Pons (tissue), 1 donor: ENCODE measurements around the gene CDC25B.

Source experiments
- DNase-seq: peaks from one replicate; pipeline ENCODE4 v3.0.0-alpha.2; 2016; ENCODE audit warnings: low spot score

The CDC25B gene

DNA sequence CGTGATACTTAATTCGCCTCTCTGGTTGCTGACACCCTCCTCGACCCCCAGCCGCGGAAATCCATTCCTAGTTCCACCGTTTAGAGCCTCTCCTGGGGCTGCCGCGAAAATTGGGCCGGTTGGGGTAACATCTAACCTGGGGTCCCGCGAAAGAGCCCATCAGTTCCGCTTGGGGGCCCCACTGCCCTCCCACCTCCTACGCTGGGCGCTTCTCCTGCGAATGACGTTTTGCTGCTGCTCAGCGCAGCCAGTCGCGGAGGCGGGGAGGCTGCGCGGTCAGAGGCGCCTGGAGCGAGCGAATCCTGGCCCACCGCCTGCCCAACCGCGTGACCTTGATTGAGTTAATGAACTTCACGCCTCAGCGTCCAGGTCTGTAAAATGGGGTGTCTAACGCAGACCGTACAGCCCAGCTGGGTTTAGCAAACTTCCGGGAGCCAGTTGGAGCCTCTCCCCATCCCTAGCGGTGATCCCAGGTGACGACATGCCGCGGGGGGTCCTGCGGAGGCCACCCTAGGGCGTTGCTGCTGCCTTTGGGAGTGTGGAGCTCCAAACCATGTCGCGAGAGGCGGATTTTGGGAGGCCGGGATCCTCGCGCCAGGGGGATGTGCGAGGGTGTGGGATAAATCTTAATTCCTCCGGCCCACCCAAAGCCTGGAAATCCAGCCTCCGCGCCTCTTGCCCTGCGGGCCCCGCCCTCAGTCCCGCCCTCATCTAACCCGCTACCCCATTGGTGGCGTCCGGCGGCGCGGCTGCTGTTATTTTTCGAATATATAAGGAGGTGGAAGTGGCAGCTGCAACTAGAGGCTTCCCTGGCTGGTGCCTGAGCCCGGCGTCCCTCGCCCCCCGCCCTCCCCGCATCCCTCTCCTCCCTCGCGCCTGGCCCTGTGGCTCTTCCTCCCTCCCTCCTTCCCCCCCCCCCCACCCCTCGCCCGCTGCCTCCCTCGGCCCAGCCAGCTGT is at the start of gene CDC25B:
Gene CDC25B, plus strand, starts transcription at position 800 of the 958 bp plus-strand sequence. CDS start 222 bp downstream, outside the sequence.
- peak; percentile 93 for DNase-seq

DNA sequence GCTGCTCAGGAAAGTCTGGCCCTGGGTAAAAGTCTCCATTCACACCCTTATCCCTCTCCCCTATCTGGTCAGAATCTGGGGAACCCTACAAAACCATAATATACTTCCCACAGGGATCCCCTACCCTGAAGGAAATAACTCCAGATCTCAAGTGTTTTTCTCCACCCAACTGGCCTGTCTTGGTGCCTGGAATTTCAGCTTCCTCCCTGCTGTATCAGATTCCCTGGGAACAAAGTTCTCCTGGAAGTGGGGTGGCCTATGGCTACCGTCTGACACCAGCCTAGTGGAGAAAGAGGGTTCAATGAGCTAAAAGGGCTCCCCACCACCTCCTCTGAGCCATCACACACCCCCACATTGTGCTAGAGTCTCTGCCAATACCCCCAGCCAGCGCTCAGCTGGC is 48.6 kb upstream of the CDC25B start:
- no peak for DNase-seq

DNA sequence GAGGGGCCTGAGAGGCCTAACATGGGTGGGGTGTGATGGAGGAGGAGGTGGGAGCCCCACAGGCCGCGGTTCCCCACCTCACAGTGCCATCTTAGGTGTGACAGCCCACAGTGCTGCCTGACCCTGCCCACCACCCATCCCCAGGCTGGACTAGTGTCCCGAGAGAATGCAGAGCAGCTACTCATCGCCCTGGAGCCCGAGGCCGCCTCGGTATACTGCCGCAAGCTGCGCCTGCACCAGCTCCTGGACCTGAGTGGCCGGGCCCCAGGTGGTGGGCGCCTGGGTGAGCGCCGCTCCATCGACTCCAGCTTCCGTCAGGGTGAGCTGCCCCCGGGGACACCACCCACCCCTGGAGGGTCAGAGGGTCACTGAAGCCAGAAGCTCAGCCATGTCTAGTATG is 48.0 kb upstream of the CDC25B start:
- no peak for DNase-seq

DNA sequence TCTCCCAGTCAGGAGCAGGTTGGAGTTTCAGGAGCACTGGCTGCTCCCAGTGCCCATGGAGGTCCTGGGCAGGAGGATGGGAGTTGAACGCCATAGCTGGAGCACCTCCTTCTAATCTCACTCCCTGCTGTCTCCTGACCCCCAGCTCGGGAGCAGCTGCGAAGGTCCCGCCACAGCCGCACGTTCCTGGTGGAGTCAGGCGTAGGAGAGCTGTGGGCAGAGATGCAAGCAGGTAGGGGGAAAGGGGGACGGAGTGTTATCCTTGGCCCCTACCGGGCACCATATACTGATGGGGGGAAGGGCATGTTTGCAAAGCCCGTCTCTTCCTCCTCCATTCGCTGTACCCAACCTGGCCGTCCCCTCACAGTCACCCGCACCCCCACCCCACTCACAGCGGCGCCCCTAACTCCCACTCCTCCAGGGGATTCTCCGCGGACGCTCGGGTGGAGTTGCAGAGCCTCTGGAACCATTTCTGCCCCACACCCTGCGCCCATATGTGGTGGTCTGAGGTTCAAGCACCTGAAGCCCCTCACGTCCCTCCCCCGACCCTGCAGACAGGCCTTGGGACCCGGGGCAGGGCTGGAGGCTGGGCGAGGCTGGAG is 46.9 kb upstream of the CDC25B start:
- DNase-seq: no peak

DNA sequence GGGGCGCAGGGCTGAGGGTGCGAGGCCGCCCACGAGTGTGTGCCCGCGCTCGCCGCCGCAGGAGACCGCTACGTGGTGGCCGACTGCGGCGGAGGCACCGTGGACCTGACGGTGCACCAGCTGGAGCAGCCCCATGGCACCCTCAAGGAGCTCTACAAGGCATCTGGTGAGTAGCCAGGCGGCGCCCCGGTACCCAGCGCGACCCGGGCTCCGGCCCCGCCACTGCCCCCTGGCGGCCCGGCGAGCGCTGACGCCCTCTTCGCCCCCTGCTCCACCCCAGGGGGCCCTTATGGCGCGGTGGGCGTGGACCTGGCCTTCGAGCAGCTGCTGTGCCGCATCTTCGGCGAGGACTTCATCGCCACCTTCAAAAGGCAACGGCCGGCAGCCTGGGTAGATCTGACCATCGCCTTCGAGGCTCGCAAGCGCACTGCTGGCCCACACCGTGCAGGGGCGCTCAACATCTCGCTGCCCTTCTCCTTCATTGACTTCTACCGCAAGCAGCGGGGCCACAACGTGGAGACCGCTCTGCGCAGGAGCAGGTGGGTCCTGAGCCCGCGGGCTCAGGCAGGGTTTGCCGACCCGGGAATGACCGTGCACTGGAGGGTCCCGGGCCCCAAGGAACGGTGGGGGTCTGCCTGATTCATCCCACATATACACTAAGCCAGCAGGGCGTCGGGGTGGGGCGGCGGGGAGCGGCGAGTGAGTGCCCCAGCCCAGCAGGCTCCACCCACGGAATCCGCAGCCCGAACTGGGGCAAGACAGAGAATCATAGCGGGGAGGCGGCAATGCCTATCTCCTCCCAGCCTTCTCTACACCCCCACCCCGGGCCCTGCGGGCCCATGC is 46.2 kb upstream of the CDC25B start:
- DNase-seq: no peak

DNA sequence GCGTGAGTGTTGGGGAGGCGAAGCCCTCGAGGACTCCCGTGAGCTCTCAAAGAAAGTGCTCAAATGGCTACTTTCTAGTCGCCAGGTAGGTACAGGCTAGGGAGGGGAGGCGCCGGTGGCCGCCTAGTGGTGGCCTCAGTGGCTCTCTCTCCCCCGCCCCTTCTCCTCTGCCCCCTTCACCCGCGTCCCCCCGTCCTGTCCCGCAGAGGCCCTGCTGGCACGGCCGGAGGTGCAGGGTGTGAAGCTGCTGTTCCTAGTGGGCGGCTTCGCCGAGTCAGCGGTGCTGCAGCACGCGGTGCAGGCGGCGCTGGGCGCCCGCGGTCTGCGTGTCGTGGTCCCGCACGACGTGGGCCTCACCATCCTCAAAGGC is 44.8 kb upstream of the CDC25B start:
- no peak for DNase-seq

DNA sequence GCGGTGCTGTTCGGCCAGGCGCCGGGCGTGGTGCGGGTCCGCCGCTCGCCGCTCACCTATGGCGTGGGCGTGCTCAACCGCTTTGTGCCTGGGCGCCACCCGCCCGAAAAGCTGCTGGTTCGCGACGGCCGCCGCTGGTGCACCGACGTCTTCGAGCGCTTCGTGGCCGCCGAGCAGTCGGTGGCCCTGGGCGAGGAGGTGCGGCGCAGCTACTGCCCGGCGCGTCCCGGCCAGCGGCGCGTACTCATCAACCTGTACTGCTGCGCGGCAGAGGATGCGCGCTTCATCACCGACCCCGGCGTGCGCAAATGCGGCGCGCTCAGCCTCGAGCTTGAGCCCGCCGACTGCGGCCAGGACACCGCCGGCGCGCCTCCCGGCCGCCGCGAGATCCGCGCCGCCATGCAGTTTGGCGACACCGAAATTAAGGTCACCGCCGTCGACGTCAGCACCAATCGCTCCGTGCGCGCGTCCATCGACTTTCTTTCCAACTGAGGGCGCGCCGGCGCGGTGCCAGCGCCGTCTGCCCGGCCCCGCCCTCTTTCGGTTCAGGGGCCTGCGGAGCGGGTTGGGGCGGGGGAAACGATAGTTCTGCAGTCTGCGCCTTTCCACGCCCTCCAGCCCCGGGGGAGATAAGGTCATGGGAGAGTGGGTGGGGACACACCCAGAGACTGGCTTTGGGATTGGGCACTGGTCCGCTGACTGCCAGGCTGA is 44.3 kb upstream of the CDC25B start:
- DNase-seq: peak; percentile 27

DNA sequence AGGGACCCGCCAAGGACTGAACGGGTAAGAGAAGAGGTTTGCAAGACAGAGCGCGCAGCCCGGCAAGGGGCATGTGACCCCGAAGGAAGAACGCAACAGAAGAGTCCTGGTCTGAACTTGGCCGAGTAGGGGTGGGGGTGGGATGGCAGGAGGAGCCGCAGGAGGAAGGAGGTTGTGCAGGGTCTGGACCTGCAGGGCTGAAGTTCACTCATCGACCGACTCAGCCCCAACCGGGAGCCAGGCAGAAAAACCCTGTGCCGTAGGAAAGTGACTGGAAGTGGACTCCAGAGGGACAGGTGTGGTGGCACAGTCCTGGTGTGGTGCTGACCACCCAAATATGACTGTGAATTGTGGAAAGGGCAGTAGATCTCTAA is 43.7 kb upstream of the CDC25B start:
- no peak for DNase-seq

DNA sequence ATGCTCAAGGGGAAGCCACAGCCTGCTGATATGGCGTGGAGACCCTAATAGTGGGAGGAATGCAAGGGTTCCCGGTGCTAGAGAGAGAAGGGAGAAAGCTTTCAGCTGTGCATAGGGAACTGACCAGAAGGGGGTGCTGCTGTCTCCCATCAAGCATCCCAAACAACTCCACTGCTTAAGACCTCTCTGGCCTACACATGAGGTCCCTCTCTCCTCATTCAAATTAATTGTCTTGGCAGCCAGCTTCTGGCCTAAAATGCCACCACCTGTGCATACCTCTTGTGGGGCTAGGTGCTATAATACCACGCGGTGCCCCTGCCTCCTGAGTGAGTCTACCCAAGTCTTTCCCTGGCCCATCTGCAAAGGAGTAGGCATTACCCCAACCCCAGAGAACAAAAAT is 43.0 kb upstream of the CDC25B start:
- DNase-seq: peak; percentile 73

DNA sequence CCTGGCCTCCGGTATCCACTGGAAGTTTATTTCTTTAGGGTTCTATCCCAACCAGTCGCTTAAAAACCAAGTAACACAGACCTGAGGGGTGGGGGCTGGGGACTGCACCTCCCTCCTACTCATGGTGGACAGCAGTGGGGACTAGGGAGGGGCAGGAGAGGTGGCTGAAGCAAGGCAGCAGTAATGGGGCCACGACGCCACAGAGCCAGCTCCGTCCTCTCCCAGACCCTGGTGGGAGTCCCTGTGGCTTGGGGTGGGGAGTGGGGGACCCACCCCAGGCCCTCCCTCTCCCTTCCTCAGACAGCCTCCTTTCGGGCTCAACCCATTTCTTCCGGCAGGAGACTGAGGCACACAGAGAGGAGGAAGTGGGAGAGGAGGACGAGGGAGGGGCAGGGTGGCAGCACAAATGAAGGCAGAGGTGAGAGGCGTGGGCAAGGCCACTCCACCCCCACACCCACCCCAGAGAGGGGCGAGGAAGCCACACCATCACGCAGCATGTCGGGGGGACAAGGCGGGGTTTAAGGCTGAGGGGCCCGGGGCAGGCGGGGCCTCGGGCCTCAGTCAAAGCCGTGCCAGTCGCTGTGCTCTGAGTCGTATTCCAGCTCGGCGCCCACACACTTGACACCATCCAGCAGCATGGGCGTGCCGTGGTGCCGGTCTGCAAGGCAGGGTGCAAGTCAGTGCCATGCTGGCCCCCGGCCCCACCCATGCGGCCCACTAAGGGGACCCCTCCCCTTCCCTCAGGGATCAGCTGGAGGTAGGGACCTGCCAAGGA is 42.4 kb upstream of the CDC25B start:
- no peak for DNase-seq

DNA sequence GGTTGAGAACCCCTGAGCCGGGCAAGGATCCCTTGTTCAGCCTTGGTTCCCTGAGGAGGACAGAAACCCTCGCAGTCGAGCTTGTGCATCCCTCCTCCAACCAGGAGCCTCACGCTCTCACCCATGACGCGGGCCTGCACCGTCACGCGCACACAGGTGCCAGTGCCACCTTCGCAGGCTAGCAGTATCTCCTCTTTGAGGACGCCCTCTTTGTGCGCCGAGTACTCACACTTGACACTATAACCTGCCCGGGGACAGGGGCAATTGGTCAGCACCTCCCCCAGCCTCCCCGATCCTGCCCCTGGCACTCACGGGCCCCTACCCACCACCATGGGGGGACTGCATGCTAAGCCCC is 41.9 kb upstream of the CDC25B start:
- DNase-seq: no peak

DNA sequence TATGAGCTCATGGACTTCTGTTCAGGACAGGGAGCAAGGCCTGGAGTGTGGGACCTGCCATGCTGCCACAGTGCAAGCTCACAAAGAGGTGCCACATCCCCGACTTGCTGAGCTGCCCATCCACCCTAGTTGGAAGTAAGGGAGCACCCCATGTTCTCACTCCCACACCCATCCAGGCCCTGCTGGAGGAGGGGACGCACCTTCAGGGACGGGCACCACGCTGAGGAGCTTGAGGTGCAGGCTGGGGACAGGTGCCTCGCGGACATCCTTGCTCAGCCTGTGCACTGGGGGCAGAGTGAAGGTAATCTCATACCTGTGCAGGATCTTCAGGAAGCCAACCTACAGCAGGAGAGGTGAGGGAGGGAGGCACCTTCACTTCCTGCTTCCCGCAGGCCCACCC is 40.8 kb upstream of the CDC25B start:
- no peak for DNase-seq

DNA sequence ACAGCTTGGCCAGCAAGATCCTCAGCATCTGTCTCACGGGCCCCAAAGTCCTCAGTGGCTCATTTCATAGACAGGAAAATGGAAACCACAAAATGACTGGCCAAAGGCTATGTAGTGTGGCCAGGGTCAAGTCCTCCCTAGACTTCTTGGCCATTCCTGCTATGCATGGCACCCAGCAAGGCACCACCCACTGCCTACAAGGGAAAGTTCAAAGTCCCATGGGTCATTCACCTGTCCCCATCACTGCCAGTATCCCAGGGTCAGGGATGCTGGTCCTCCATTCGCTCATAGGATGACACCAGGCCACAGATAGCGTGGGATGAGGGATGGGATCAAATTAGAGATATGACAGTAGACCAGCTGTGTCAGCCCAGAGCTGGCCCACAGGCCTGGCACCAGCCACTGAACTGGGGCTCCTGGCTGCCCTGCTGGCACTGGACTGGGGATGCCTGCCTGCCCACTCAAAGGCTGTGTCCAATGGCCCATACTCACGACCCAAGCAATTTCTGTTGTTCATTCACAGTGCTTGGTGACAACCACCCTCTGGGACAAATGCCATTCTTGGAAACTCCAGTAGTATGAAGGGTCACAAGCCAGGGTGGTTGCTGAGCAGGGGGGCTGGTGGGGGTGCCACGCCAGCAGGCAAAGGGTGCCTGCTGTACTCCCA is 40.2 kb upstream of the CDC25B start:
- DNase-seq: no peak

DNA sequence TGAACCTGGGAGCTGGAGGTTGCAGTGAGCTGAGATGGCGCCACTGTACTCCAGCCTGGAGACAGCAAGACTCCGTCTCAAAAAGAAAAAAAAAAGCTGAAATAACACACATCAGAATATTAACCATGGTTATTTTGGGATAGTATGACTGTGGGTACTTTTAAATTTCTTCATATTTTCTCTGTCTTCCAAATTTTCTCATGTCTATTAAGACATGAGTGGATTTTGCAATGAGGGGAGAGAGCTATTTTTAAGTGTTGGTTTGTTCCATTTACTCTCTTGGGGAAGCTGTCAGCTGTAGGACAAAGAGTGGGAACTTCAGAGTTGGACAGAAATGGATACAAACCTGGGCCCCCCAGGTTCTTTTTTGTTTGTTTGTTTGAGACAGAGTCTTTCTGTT is 38.8 kb upstream of the CDC25B start:
- DNase-seq: no peak

DNA sequence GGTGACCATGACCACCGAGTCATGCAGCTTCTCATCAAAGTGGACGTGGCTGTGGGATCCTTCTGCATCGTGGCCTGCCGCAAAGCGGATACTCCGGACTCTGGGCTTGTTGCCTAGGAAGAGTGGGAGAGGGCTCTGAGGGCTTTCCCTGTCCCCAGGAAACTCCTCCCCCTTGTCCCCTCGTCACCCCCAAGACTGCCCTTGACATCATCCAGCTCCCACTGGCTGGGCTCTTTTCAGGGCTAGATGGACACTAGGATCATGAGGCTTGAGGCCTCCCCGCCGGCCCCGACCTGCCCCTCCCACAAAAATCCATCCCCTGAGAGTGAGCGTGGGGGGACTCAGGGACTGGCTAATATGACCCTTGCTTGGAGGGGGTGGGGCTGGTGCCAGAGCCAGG is 37.5 kb upstream of the CDC25B start:
- no peak for DNase-seq

DNA sequence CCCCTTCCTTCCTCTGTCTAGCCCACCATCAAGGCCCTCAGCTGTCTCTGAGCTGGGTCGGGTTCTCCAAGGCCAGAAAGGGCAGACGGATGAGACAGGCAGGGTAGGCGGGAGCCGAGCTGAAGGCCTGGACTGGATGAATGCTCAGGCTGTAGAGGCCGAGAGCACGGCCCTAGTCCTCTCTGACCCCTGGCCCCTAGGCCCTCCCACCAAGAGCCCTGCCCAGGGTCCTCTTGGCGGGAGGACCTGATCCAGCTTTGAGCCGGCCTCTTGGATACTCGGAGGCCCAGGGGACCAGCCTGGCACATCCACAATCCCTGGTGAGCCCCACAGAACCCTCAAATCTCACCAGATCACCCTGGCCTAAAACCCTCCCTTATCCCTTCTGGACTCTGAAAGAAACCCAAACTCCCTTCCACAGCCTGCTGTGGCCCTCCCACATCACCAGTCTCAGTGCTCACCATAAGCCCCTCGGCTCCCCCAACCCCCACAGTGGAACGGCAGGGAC is 36.7 kb upstream of the CDC25B start:
- DNase-seq: no peak

DNA sequence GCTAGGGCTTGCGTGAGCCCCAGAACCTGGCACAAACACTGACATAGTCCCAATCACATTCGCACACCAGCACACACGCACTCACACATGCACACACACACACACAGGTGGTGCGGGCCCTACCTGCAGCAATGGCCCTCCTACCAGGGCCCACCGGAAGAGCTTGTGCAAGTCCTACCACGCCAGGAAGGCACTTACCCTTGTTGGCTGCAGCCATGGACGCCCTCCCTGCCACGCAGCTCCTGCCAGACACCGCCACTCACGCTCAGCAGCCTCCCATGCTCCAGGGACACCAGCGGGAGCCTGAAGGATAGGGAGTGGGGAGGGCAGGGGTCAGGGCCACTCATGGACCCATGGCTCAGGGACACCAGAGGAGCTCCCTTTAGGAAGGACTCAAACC is 36.2 kb upstream of the CDC25B start:
- DNase-seq: no peak

DNA sequence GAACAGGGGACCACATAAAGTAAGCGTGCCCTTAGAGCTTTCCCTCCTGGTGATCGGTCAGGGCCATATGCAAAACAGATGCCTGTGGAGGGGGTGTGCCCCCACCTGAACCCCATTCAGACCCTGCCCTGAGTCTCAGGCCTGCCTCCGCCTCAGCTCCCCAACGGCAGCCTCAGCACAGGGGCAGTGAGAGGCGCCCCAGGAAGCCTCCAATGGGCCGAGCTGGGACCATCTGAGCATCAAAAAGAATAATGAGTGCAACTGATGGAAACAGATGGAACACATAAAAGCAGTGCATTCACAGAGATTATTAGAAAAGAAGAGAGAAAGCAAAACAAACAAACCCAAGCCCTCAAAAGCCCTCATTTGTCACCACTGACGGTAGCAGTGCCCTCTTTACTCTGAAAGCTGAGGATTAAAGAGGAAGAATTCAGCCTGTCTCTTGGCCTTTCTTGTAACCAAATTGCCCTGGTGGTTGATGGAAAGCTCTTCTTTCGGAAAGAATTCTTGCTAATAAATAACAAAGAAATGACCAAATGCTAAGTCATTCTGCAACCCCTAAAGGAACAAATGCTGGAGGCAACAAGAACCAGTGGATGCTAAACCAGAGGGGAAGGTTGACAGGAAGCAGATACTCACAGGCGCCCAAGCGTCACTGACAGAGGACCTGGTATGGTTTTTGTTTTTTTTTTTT is 35.3 kb upstream of the CDC25B start:
- no peak for DNase-seq

DNA sequence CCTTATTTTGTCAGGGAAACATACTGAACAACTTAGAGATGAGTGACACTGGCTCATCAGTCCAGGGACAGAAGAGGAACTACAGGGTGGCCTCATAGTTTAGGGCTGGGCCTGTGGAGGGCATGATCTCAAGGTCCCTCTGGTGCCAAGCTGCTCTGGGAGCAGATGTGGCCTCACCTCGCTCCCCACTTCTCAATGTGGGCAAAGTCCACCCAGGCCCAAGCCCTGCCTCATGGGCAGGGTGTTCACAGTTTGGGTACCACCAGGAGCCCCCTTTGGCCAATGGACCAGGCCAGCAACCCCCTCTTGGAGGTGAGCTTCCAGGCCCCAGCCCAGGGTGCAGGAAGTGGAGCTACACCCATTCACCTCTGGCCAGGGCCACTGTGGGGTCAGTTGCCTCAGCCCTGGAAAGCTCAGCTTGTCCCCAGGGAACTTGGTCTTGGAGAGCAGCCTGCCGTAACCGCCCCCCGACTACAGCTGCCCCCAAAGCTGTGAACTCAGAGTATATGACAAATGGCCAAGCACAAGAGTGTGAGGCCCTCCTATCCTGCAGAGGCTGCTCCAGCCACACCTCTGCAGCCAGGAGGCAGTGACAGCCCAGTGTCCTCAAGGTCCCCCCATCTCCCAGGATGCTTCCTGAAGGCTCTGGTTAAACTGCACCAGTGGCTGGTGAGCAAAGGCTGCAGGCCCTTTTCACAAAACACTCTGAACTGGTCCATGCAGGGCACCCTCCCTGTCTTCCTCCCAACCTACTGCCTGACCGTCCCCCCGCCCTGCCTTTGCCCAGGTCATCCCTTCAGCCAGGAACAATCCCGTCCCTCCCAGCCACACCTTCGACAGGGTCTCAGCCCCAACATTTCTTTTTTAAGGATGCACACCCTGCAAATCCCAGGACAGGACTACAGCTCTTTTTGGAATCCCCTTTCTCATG is 32.2 kb upstream of the CDC25B start:
- DNase-seq: no peak
